Activated T-helper 1 cell treated with anti-CD3 and anti-CD28 coated beads, Interleukin-12 subunit alpha, Interleukin-12 subunit beta, Interleukin-2, Interleukin-4 antibody, amounts not matched to agents 30 ng/mL and 10 ng/mL and 1 ng/mL, durations not matched to agents 14 hours and 24 hours and 36 hours (primary cell): ENCODE measurements around the gene CES3. TPM values are rescaled to one million over a fixed set of nuclear protein-coding genes. Genes with fewer than 3 reads are reported as not detected.

ENCODE experiments used
- total RNA-seq: library from RNA; stranded (reverse); gene quantifications from 2 replicates; pipeline ENCODE4 v1.2.3, GENCODE V29; 2022

The CES3 gene
- total RNA-seq, 1 donor from 2014 or later = 5.6 TPM

Other genes with a start within 250 kb of the CES3 start
- 55.7 and 60.3 TPM in 2 replicates for gene DYNC1LI2, start 209.7 kb upstream of the CES3 start, total RNA-seq
- 0.29 TPM in 1 of 2 replicates, not detected in the other for gene TERB1, start 159.7 kb upstream of the CES3 start, total RNA-seq
- 114 and 120 TPM in 2 replicates for gene NAE1, start 130.3 kb upstream of the CES3 start, total RNA-seq
- gene CA7, start 116.9 kb upstream of the CES3 start, total RNA-seq = 0.13 and 0.39 TPM in 2 replicates
- 43.3 and 52.2 TPM in 2 replicates for gene PDP2, start 80.8 kb upstream of the CES3 start, total RNA-seq
- not detected in 2 replicates for gene CDH16, start 42.4 kb upstream of the CES3 start, total RNA-seq
- 0.83 and 0.93 TPM in 2 replicates for gene RRAD, start 35.7 kb upstream of the CES3 start, total RNA-seq
- gene CIAO2B, start 26.9 kb upstream of the CES3 start, total RNA-seq = 162 and 164 TPM in 2 replicates
- 34.3 and 36.6 TPM in 2 replicates for gene CES2, start 25.8 kb upstream of the CES3 start, total RNA-seq
- 33.2 and 34.2 TPM in 2 replicates for gene CES4A, start 27.3 kb downstream of the CES3 start, total RNA-seq
- gene CBFB, start 67.9 kb downstream of the CES3 start, total RNA-seq = 171 and 175 TPM in 2 replicates
- 20.5 and 20.6 TPM in 2 replicates for gene PHAF1, start 148.7 kb downstream of the CES3 start, total RNA-seq
- 6.2 TPM in 2 replicates for gene B3GNT9, start 189.7 kb downstream of the CES3 start, total RNA-seq
- 29.0 TPM in 2 replicates for gene TRADD, start 198.6 kb downstream of the CES3 start, total RNA-seq
- gene FBXL8, start 198.7 kb downstream of the CES3 start, total RNA-seq = 19.3 and 22.4 TPM in 2 replicates
- 30.3 and 36.8 TPM in 2 replicates for gene HSF4, start 203.5 kb downstream of the CES3 start, total RNA-seq
- 19.0 and 22.9 TPM in 2 replicates for gene NOL3, start 209.3 kb downstream of the CES3 start, total RNA-seq
- 45.5 and 48.2 TPM in 2 replicates for gene MATCAP1, start 222.7 kb downstream of the CES3 start, total RNA-seq
- 0.34 TPM in 1 of 2 replicates, not detected in the other for gene EXOC3L1, start 228.9 kb downstream of the CES3 start, total RNA-seq
- 174 and 181 TPM in 2 replicates for gene E2F4, start 230.9 kb downstream of the CES3 start, total RNA-seq
- 8.5 and 9.0 TPM in 2 replicates for gene ELMO3, start 237.9 kb downstream of the CES3 start, total RNA-seq